H1 (cell line): ENCODE results near the gene MAGI2. TPM values are rescaled to one million over a fixed set of nuclear protein-coding genes. Genes with fewer than 3 reads are reported as not detected.

Experiments
- CTCF ChIA-PET: fragments of 300-600 bp; sonication (Branson Sonifier 250); formaldehyde crosslinking; loops from one replicate; lab custom pipeline; 2021; ENCODE audit not compliant: partially characterized antibody; lab: Charles Lee
- POLR2A ChIA-PET: fragments of 300-600 bp; sonication (Branson Sonifier 250); formaldehyde crosslinking; loops from one replicate; lab custom pipeline; 2021; ENCODE audit warnings: inconsistent platforms; ENCODE audit not compliant: partially characterized antibody; lab: Charles Lee
- DNase-seq, 2 experiments: peaks; one replicate each; pipeline versions ENCODE4 v3.0.0 to v3.0.0-alpha.2; 2010 to 2022; ENCODE audit warnings: low spot score in 2 of 2, low read depth in 1 of 2, mixed read lengths in 1 of 2
- FAIRE-seq: peaks from 2 replicates; lab custom pipeline; 2011; peaks lifted over from hg19 to GRCh38; lab: Jason Lieb, UNC
- H2AFZ ChIP-seq: 2 replicates; pipeline ENCODE4 v1.8.1; 2012; ENCODE audit warnings: low read length, inconsistent platforms
- H2AK5ac ChIP-seq: 2 replicates; pipeline ENCODE4 v1.6.1; 2013; ENCODE audit warnings: low read depth, low read length
- H2BK120ac ChIP-seq: replicated peaks from 2 replicates; pipeline ENCODE3; 2013; ENCODE audit warnings: low read depth, low read length, inconsistent platforms
- H2BK12ac ChIP-seq: 2 replicates; pipeline ENCODE4 v1.6.1; 2013; ENCODE audit warnings: low read depth, low read length
- H2BK15ac ChIP-seq: 2 replicates; pipeline ENCODE4 v1.6.1; 2013; ENCODE audit warnings: low read length
- H2BK20ac ChIP-seq: 2 replicates; pipeline ENCODE4 v1.6.1; 2013; ENCODE audit warnings: low read length
- H2BK5ac ChIP-seq: 2 replicates; pipeline ENCODE4 v1.6.1; 2013; ENCODE audit warnings: low read depth, low read length
- H3K14ac ChIP-seq: 2 replicates; pipeline ENCODE4 v1.6.1; 2013; ENCODE audit warnings: inconsistent platforms; ENCODE audit not compliant: insufficient read length
- H3K18ac ChIP-seq: 2 replicates; pipeline ENCODE4 v1.6.1; 2013; ENCODE audit warnings: low read length; ENCODE audit errors: extremely low read depth
- H3K23ac ChIP-seq: 2 replicates; pipeline ENCODE4 v1.6.1; 2013; ENCODE audit warnings: inconsistent platforms; ENCODE audit not compliant: insufficient read length
- H3K23me2 ChIP-seq: 2 replicates; pipeline ENCODE4 v1.6.1; 2013; ENCODE audit warnings: low read depth, low read length
- H3K27ac ChIP-seq: 2 replicates; pipeline ENCODE4 v1.6.1; 2011; ENCODE audit warnings: low read depth, low read length, inconsistent platforms
- H3K27me3 ChIP-seq, 4 experiments: replicated peaks in 1 of 4; 1 replicate in 1 of 4; 2 replicates in 3 of 4; pipeline versions ENCODE4 v1.6.1 to v1.8.1; 2011 to 2013; ENCODE audit warnings: low read length in 3 of 4, mild to moderate bottlenecking in 3 of 4, inconsistent platforms in 2 of 4, mixed read lengths in 2 of 4, moderate library complexity in 1 of 4; ENCODE audit not compliant: control insufficient read depth in 3 of 4, insufficient read depth in 3 of 4; ENCODE audit errors: extremely low read depth in 1 of 4
- H3K36me3 ChIP-seq, 4 experiments: 2 replicates each; pipeline versions ENCODE4 v1.6.1 to v1.8.1; 2011 to 2013; ENCODE audit warnings: mild to moderate bottlenecking in 4 of 4, low read length in 3 of 4, moderate library complexity in 2 of 4, control low read depth in 1 of 4, inconsistent platforms in 1 of 4; ENCODE audit not compliant: insufficient read depth in 4 of 4, control insufficient read depth in 2 of 4
- H3K4ac ChIP-seq: replicated peaks from 2 replicates; pipeline ENCODE3; 2013; ENCODE audit warnings: low read length, low read depth, mixed read lengths, inconsistent platforms; ENCODE audit not compliant: insufficient read length
- H3K4me1 ChIP-seq, 4 experiments: replicated peaks in 1 of 4; 1 replicate in 1 of 4; 2 replicates in 3 of 4; pipeline versions ENCODE4 v1.6.1 to v1.8.1; 2011 to 2013; ENCODE audit warnings: low read length in 3 of 4, inconsistent platforms in 2 of 4, mixed read lengths in 1 of 4; ENCODE audit not compliant: insufficient read depth in 4 of 4, control insufficient read depth in 3 of 4
- H3K4me2 ChIP-seq, 2 experiments: 2 replicates each; pipeline versions ENCODE4 v1.6.1 to v1.8.1; 2011 to 2013; ENCODE audit warnings: low read depth in 2 of 2, low read length in 2 of 2, control low read depth in 1 of 2, inconsistent platforms in 1 of 2, mild to moderate bottlenecking in 1 of 2; ENCODE audit not compliant: insufficient read depth in 1 of 2
- H3K4me3 ChIP-seq, 4 experiments: fragments of 200-600, 300-600 bp in 1 of 4; sonication (generic), shearing (Covaris generic), sonication (Bioruptor Twin) in 1 of 4; 2 replicates each; pipeline versions ENCODE4 v1.5.1 to v1.8.1; 2011 to 2016; ENCODE audit warnings: low read length in 4 of 4, low read depth in 3 of 4, control low read depth in 2 of 4, inconsistent platforms in 2 of 4, mild to moderate bottlenecking in 2 of 4, mixed read lengths in 1 of 4, moderate library complexity in 1 of 4; ENCODE audit not compliant: insufficient read depth in 2 of 4; ENCODE audit errors: extremely low read depth in 1 of 4
- H3K56ac ChIP-seq: replicated peaks from 2 replicates; pipeline ENCODE3; 2013; ENCODE audit warnings: low read depth, mild to moderate bottlenecking, mixed read lengths, low read length, inconsistent platforms; ENCODE audit not compliant: insufficient read length
- H3K79me1 ChIP-seq: 2 replicates; pipeline ENCODE4 v1.6.1; 2013; ENCODE audit warnings: low read depth, low read length, control low read depth
- H3K79me2 ChIP-seq, 2 experiments: 2 replicates each; pipeline versions ENCODE4 v1.6.1 to v1.8.1; 2012 to 2013; ENCODE audit warnings: low read length in 2 of 2, mild to moderate bottlenecking in 2 of 2, inconsistent platforms in 1 of 2; ENCODE audit not compliant: insufficient read depth in 2 of 2, control insufficient read depth in 1 of 2
- H3K9ac ChIP-seq, 4 experiments: replicated peaks in 1 of 4; 1 replicate in 1 of 4; 2 replicates in 3 of 4; pipeline versions ENCODE4 v1.6.1 to v1.8.1; 2011 to 2013; ENCODE audit warnings: low read depth in 3 of 4, low read length in 3 of 4, control low read depth in 2 of 4, mild to moderate bottlenecking in 2 of 4, moderate library complexity in 2 of 4, inconsistent platforms in 1 of 4; ENCODE audit errors: extremely low read depth in 1 of 4
- H3K9me3 ChIP-seq, 2 experiments: 2 replicates each; pipeline versions ENCODE4 v1.6.1 to v1.8.1; 2012 to 2013; ENCODE audit warnings: mild to moderate bottlenecking in 2 of 2, moderate library complexity in 2 of 2, control low read depth in 1 of 2, inconsistent platforms in 1 of 2, low read depth in 1 of 2, low read length in 1 of 2, mixed read lengths in 1 of 2; ENCODE audit not compliant: insufficient read depth in 2 of 2
- H4K20me1 ChIP-seq, 2 experiments: replicated peaks in 1 of 2; 2 replicates each; pipeline versions ENCODE3 to v1.8.1; 2011 to 2013; ENCODE audit warnings: inconsistent platforms in 2 of 2, low read length in 2 of 2, mild to moderate bottlenecking in 1 of 2; ENCODE audit not compliant: insufficient read depth in 2 of 2, control insufficient read depth in 1 of 2
- H4K5ac ChIP-seq: 2 replicates; pipeline ENCODE4 v1.6.1; 2013; ENCODE audit warnings: low read length, low read depth, mixed read lengths, inconsistent platforms; ENCODE audit not compliant: insufficient read length
- H4K8ac ChIP-seq: 2 replicates; pipeline ENCODE4 v1.8.0; 2013; ENCODE audit warnings: mild to moderate bottlenecking, moderate library complexity, low read length, inconsistent platforms; ENCODE audit not compliant: insufficient read depth; ENCODE audit errors: extremely low read depth
- H4K91ac ChIP-seq: replicated peaks from 2 replicates; pipeline ENCODE3; 2013; ENCODE audit warnings: low read length, mixed read lengths, inconsistent platforms; ENCODE audit not compliant: insufficient read length
- ATF3 ChIP-seq: IDR thresholded peaks from 2 replicates; pipeline ENCODE4 v1.6.1; 2011; ENCODE audit warnings: low read depth, mild to moderate bottlenecking, low read length; ENCODE audit not compliant: insufficient read depth
- CTCF ChIP-seq, 3 experiments: IDR thresholded peaks; 1 replicate in 2 of 3; 2 replicates in 1 of 3; pipeline versions ENCODE4 v1.5.1 to v1.6.1; 2011; ENCODE audit warnings: low read length in 3 of 3, mild to moderate bottlenecking in 3 of 3, inconsistent platforms in 2 of 3, low read depth in 1 of 3, moderate library complexity in 1 of 3; ENCODE audit not compliant: insufficient read depth in 1 of 3; ENCODE audit errors: control extremely low read depth in 1 of 3
- RAD21 ChIP-seq, 2 experiments: IDR thresholded peaks in 1 of 2; conservative IDR thresholded peaks in 1 of 2; 2 replicates each; pipeline ENCODE4 v1.6.1; 2011; ENCODE audit warnings: low read depth in 2 of 2, low read length in 2 of 2, improper control_type of control experiment in 1 of 2, inconsistent platforms in 1 of 2, mild to moderate bottlenecking in 1 of 2, moderate library complexity in 1 of 2
- polyA plus RNA-seq, 7 experiments: library from polyadenylated mRNA; depleted of rRNA in 3 of 7; stranded (reverse) in 5 of 7; unstranded in 2 of 7; fragments of >200 nt in 5 of 7; fragments of 200-250 nt in 2 of 7; gene quantifications; 1 replicate in 5 of 7; 2 replicates in 1 of 7; 4 replicates in 1 of 7; pipeline versions ENCODE4 v1.2.1 to v1.2.3, GENCODE V29; 2011 to 2013; ENCODE audit warnings: missing spikeins in 2 of 7, mixed read lengths in 2 of 7
- total RNA-seq: library from RNA; stranded (reverse); fragmentation: NEBNext Ultra II Directional; extraction: Animal tissue kit (Norgen Biotek cat#: 25700); gene quantifications from 2 replicates; pipeline ENCODE4 v1.2.1, GENCODE V29; 2021

Gene MAGI2
- total and polyA plus RNA-seq, 2 of the 8 experiments (the other 6 are each of a cell fraction or from before 2014, with no cell fraction given), result 6.0 to 27.3 TPM

DNA sequence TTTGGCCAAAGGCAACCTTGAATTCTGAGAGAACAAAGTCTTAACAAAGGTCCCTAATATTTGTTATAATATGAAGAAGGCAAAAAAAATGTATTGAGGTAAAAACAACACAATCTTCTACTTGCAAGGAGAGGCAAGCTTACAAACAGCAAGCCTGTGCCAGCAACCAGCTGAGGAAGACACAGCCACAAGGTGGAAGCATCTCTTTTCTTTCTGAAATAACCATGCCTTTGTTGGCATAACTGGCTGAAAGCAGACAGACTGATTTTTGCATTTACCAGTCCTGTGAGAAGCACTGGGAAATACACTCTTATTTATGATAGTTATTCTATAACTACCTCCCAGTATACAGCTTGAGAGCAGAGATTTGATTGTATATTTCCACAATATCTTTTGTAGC, 1362.9 kb downstream of the MAGI2 start:
- Histone ChIP-seq H3K4me1 (no peaks in the 10 kb centered on the region), H2AK5ac (no peak overlapping the region), H2AFZ (no peak overlapping the region)

More for the DNA sequence above, 1362.9 kb downstream of the MAGI2 start:
- Histone ChIP-seq H3K9me3 (no peaks in the 10 kb centered on the region), H3K56ac (no peak overlapping the region), H3K27ac (no peak overlapping the region), H2BK120ac (no peak overlapping the region), H3K14ac (no peak overlapping the region), H2BK15ac (no peak overlapping the region), H3K79me1 (no peaks in the 10 kb centered on the region; the same call in 1 of the 2 replicates), H3K9ac (no peak overlapping the region), H3K27me3 (no peaks in the 10 kb centered on the region), H4K20me1 (no peaks in the 10 kb centered on the region), H4K91ac (no peak overlapping the region), H2BK12ac (no peak overlapping the region), H3K36me3 (no peaks in the 10 kb centered on the region), H3K4me2 (no peak overlapping the region), H3K79me2 (no peaks in the 10 kb centered on the region), H4K8ac (no peak overlapping the region), H2BK5ac (no peak overlapping the region), H4K5ac (no peak overlapping the region), H3K4me3 (no peak overlapping the region), H2BK20ac (no peak overlapping the region), H3K23me2 (no peaks in the 10 kb centered on the region), H3K23ac (no peak overlapping the region), H3K18ac (no peak overlapping the region), H3K4ac (no peak overlapping the region)
- ChIA-PET CTCF (interaction anchor here (0.6 to 5.3 kb wide), 16 partner anchors 9 to 1091 kb away, joined by 3 to 27 read pairs (median 4); no protein-coding TSS in a partner anchor), POLR2A (no interaction called here)
- FAIRE-seq, result no peak
- peak in 1 of 3 experiments; percentile 39; a peak in 2 of 4 replicates for TF ChIP-seq CTCF (IDR thresholded peaks at IDR 0.05; ENCODE audit: control extremely low read depth in 1 of 3, insufficient read depth in 1 of 3, low read depth in 1 of 3, low read length in 3 of 3)
- TF ChIP-seq RAD21 (IDR thresholded peaks at IDR 0.05 in 1 of 2, conservative IDR thresholded peaks at IDR 0.05 in 1 of 2; ENCODE audit: low read depth in 2 of 2, low read length in 2 of 2), result peak; percentile 47 to 58
- no peak for TF ChIP-seq ATF3
- DNase-seq, result no peak
